ENCODE data around the gene PAK4. TPM values are rescaled to one million over a fixed set of nuclear protein-coding genes. Genes with fewer than 3 reads are reported as not detected.

The PAK4 gene
- total RNA-seq, 4 donors from 2014 or later = 6.1 to 16.3 (median 7.5) TPM

- WGBS, 2 donors (ENCODE audit: low coverage in 1 of 2) = 77 to 87% methylated on average over 3 to 13 of the region's 32 CpGs
These were observed 74.6 kb downstream of the PAK4 start for GRCh38 chr19:39200066-39200802.

GRCh38 chr19:39200803-39201115 lies 75.2 kb downstream of the PAK4 start:
- no peak for ATAC-seq
- TF ChIP-seq, protein P1, sequence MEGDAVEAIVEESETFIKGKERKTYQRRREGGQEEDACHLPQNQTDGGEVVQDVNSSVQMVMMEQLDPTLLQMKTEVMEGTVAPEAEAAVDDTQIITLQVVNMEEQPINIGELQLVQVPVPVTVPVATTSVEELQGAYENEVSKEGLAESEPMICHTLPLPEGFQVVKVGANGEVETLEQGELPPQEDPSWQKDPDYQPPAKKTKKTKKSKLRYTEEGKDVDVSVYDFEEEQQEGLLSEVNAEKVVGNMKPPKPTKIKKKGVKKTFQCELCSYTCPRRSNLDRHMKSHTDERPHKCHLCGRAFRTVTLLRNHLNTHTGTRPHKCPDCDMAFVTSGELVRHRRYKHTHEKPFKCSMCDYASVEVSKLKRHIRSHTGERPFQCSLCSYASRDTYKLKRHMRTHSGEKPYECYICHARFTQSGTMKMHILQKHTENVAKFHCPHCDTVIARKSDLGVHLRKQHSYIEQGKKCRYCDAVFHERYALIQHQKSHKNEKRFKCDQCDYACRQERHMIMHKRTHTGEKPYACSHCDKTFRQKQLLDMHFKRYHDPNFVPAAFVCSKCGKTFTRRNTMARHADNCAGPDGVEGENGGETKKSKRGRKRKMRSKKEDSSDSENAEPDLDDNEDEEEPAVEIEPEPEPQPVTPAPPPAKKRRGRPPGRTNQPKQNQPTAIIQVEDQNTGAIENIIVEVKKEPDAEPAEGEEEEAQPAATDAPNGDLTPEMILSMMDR (IDR thresholded peaks at IDR 0.05) = no peak
- no peak for TF ChIP-seq POLR2AphosphoS5 (IDR thresholded peaks at IDR 0.05)
- TF ChIP-seq POLR2A (IDR thresholded peaks at IDR 0.05) = no peak
- TF ChIP-seq EP300 (IDR thresholded peaks at IDR 0.05) = no peak
- Histone ChIP-seq H3K4me1 (peaks cover 0 to 10% (median 5%) of the 10 kb centered on the region in 3 donors), H3K27ac (no peak overlapping the region), H3K36me3 (no peaks in the 10 kb centered on the region), H3K9me3 (no peaks in the 10 kb centered on the region), H3K4me3 (no peak overlapping the region), H3K27me3 (peaks cover 100% of the 10 kb centered on the region)
- 33% methylated on average over 1 of the region's 3 CpGs; no CpG with 5 or more reads in 1 of the 2 donors for WGBS, 2 donors (ENCODE audit: low coverage in 1 of 2)

More at GRCh38 chr19:39200066-39200802, 74.6 kb downstream of the PAK4 start:
- no peak overlapping the region for H3K4me3 ChIP-seq
- no peak overlapping the region for H3K27ac ChIP-seq
- H3K27me3 ChIP-seq = peaks cover 100% of the 10 kb centered on the region
- TF ChIP-seq, protein P1 (IDR thresholded peaks at IDR 0.05) = no peak
- TF ChIP-seq POLR2AphosphoS5 (IDR thresholded peaks at IDR 0.05) (no peak), EP300 (IDR thresholded peaks at IDR 0.05) (no peak), POLR2A (IDR thresholded peaks at IDR 0.05) (no peak)
- peaks cover 0 to 10% (median 5%) of the 10 kb centered on the region in 3 donors for H3K4me1 ChIP-seq
- no peak for ATAC-seq
- no peaks in the 10 kb centered on the region for H3K9me3 ChIP-seq
- H3K36me3 ChIP-seq = no peaks in the 10 kb centered on the region

GRCh38 chr19:39202998-39203355 lies 77.4 kb downstream of the PAK4 start:
- ATAC-seq = no peak
- Histone ChIP-seq H3K36me3 (no peaks in the 10 kb centered on the region), H3K9me3 (no peaks in the 10 kb centered on the region), H3K4me1 (peaks cover 0 to 3% (median 0%) of the 10 kb centered on the region in 3 donors), H3K27ac (no peak overlapping the region), H3K4me3 (no peak overlapping the region), H3K27me3 (peaks cover 97% of the 10 kb centered on the region)
- TF ChIP-seq POLR2AphosphoS5 (IDR thresholded peaks at IDR 0.05) = no peak
- no CpG with 5 or more reads among the region's 1 CpG for WGBS, 2 donors (ENCODE audit: low coverage in 1 of 2)

DNA sequence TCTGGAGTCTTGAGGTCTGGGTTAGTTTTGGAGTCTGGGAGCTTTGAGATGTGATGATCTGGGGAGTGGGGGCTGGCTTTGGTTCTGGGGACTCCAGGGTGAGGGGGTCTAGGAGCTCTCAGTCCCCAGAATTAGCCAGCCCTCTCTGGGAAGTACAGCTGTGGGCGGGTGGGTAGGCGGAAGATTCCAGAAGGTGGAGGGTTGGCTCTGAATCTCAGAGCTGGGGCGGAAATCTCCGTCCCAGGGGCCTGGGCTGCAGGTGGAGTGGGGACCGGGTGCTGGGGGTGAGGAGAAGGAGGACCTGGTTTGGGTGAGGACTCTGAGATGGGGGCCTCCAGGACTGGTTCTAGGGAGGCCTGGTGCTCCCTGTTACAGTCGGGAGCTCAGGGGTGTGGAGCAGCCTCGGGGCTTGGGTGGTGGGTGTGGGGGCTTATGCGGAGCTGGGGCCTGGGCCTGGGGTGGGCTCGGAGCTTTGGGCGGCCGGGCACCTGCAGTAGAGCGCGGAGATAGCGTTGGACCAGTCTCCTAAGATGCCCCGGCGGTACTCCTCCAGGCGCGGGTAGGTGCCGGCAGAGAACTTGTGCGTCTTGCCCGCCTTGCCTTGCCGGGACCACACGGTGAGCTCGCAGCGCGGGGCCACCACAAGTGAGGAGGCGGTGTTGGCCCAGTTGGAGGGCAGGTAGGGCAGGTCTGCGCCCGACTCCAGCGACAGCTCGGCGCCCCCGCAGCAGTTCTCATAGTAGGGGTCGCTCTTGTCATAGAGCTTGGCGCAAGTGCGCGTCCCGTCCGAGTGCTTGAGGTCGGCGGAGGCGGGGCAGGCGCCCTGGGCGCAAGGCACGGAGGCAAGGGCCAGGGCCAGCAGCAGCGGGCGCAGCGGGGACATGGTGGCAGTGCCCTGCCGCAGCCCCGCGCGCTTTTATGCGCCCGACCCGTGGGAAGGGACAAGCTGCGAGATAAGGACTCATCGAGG lies 78.1 kb downstream of the PAK4 start, which contains the start of gene SYCN:
SYCN (minus strand) TSS at position 892 of the 970 bp plus-strand sequence; CDS start at position 883, 9 bp downstream.
- Histone ChIP-seq H3K9me3 (no peaks in the 10 kb centered on the region), H3K4me3 (no peak within 1 kb of the TSS), H3K36me3 (no peaks in the 10 kb centered on the region), H3K4me1 (peaks cover 0 to 3% (median 0%) of the 10 kb centered on the region in 3 donors), H3K27ac (no peak within 1 kb of the TSS), H3K27me3 (peaks cover 97% of the 10 kb centered on the region)
- no peak for TF ChIP-seq POLR2AphosphoS5 (IDR thresholded peaks at IDR 0.05)
- no peak for TF ChIP-seq EP300 (IDR thresholded peaks at IDR 0.05)
- no peak for TF ChIP-seq POLR2A (IDR thresholded peaks at IDR 0.05)
- TF ChIP-seq, protein P1 (IDR thresholded peaks at IDR 0.05) = no peak
- no peak for ATAC-seq
- WGBS, 2 donors (ENCODE audit: low coverage in 1 of 2) = 52 to 80% methylated on average over 1 to 9 of the region's 57 CpGs

DNA sequence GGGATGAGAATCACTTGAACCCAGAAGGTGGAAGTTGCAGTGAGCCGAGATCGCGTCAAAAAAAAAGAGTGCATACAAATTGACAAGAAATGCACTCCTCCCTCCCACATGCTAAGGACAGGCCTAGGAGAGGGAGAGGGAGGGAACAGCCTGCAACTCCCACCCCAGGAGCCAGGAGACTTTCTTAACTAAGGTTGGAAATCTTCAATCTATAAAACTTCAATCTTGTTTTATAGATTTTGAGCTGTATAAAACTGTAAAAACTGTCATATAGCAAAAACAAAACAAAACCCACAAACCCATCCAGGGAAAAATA lies 79.8 kb downstream of the PAK4 start:
- H3K36me3 ChIP-seq = no peaks in the 10 kb centered on the region
- H3K4me3 ChIP-seq = no peak overlapping the region
- ATAC-seq = no peak
- H3K27ac ChIP-seq = no peak overlapping the region
- peaks cover 82% of the 10 kb centered on the region for H3K27me3 ChIP-seq
- WGBS, 2 donors (ENCODE audit: low coverage in 1 of 2) = 65 to 79% methylated on average over 3 of the region's 3 CpGs
- H3K4me1 ChIP-seq = no peaks in the 10 kb centered on the region
- H3K9me3 ChIP-seq = no peaks in the 10 kb centered on the region
- TF ChIP-seq POLR2AphosphoS5 (IDR thresholded peaks at IDR 0.05) (no peak), EP300 (IDR thresholded peaks at IDR 0.05) (no peak), POLR2A (IDR thresholded peaks at IDR 0.05) (no peak)
- TF ChIP-seq, protein P1 (IDR thresholded peaks at IDR 0.05) = no peak

Data from gastroesophageal sphincter (tissue), 4 donors.